Measurements from ENCODE around the gene SNTB2.

The SNTB2 gene

GRCh38 chr16:69338557-69339288 lies 151.8 kb downstream of the SNTB2 start:
- Mint-ChIP-seq H3K27me3 (no peaks in the 10 kb centered on the region), H3K4me1 (ENCODE audit: low read depth) (peaks cover 54% of the 10 kb centered on the region), H3K4me3 (peak overlapping the region; percentile 100), H3K9me3 (ENCODE audit: low read depth) (no peaks in the 10 kb centered on the region), H3K36me3 (peaks cover 23% of the 10 kb centered on the region), H3K27ac (peak overlapping the region; percentile 86)

- Mint-ChIP-seq H3K9me3 (ENCODE audit: low read depth) (no peaks in the 10 kb centered on the region), H3K27me3 (no peaks in the 10 kb centered on the region), H3K4me1 (ENCODE audit: low read depth) (peaks cover 49% of the 10 kb centered on the region), H3K4me3 (peak within 1 kb of the TSS; percentile 100), H3K36me3 (peaks cover 19% of the 10 kb centered on the region), H3K27ac (peak within 1 kb of the TSS; percentile 100)
These were observed 152.5 kb downstream of the SNTB2 start, which contains the start of the genes COG8 and NIP7 for GRCh38 chr16:69339289-69340094. COG8 (minus strand) TSS chr16:69339564; CDS start chr16:69339552, 12 bp downstream. NIP7 (plus strand) TSS chr16:69339772; CDS start chr16:69339830, 58 bp downstream.

DNA sequence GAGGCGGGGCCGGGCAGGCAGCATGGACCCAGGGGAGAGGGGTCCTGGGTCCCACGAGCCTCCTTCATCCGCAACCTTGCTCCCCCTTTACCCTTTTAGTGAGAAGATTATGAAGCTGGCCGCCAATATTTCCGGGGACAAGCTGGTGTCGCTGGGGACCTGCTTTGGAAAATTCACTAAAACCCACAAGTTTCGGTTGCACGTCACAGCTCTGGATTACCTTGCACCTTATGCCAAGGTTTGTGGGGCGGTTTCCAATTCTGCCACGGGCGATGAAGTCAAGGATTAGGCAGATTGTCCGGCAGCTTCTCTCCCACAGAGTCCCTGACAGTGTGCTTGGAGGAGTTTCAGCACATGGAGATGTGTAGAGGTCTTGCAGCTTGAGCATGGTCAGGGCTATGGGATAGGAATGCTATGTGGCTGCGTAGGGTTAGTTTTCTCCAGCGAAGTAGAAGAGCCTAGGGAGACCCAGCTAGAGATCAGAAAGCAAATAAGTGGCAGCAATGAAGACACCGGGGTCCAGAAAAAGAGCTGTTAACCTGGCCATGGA lies 153.2 kb downstream of the SNTB2 start:
- Mint-ChIP-seq H3K4me1 (ENCODE audit: low read depth) (peaks cover 49% of the 10 kb centered on the region), H3K36me3 (peaks cover 19% of the 10 kb centered on the region), H3K4me3 (peak overlapping the region; percentile 100), H3K9me3 (ENCODE audit: low read depth) (no peaks in the 10 kb centered on the region), H3K27ac (peak overlapping the region; percentile 100), H3K27me3 (no peaks in the 10 kb centered on the region)

DNA sequence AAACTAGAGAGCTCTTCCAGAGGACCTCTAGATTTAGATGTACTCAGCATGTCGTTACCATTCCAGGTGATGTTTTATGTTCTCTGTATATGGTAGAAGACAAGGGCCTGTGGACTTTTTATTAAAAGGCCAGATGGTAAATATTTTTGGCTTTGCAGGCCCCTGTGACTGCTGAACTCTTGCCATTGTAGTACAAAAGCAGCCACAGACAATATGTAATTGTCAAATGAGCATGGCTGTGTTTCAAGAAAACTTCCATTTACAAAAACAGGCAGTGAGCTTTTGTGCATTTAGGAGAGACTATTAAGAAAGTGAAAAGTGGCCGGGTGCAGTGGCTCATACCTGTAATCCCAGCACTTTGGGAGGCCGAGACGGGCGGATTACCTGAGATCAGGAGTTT lies 157.2 kb downstream of the SNTB2 start:
- no peak overlapping the region for H3K27ac Mint-ChIP-seq

DNA sequence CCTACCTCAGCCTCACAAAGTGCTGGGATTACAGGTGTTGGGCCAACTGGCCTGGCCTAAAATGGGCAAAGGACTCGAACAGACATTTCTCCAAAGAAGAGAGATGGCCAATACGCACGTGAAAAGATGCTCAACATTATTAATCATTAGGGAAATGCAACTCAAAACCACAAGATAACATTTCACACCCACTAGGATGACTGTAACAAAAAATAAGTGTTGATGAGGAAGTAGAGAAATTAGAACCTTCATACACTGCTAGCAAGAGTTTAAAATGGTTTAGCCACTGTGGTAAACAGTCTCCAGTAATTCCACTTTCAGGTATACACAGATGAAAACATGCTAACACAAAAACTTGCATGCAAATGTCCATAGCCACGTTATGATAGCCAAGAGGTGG lies 159.0 kb downstream of the SNTB2 start:
- H3K4me3 Mint-ChIP-seq, result no peak overlapping the region
- H3K36me3 Mint-ChIP-seq, result peaks cover 9% of the 10 kb centered on the region
- no peaks in the 10 kb centered on the region for H3K9me3 Mint-ChIP-seq (ENCODE audit: low read depth)
- H3K4me1 Mint-ChIP-seq (ENCODE audit: low read depth), result peaks cover 20% of the 10 kb centered on the region
- no peak overlapping the region for H3K27ac Mint-ChIP-seq
- no peaks in the 10 kb centered on the region for H3K27me3 Mint-ChIP-seq

More for the DNA sequence above, 157.2 kb downstream of the SNTB2 start:
- Mint-ChIP-seq H3K4me3 (no peak overlapping the region), H3K27me3 (no peaks in the 10 kb centered on the region), H3K9me3 (ENCODE audit: low read depth) (no peaks in the 10 kb centered on the region), H3K36me3 (peaks cover 14% of the 10 kb centered on the region), H3K4me1 (ENCODE audit: low read depth) (peaks cover 31% of the 10 kb centered on the region)

- Mint-ChIP-seq H3K4me1 (ENCODE audit: low read depth) (peaks cover 12% of the 10 kb centered on the region), H3K27me3 (no peaks in the 10 kb centered on the region), H3K4me3 (no peak overlapping the region), H3K27ac (no peak overlapping the region), H3K36me3 (peaks cover 3% of the 10 kb centered on the region), H3K9me3 (ENCODE audit: low read depth) (no peaks in the 10 kb centered on the region)
These were observed 159.7 kb downstream of the SNTB2 start for GRCh38 chr16:69346683-69347082.

GRCh38 chr16:69348222-69348621 lies 161.3 kb downstream of the SNTB2 start:
- Mint-ChIP-seq H3K4me3 (no peak overlapping the region), H3K9me3 (ENCODE audit: low read depth) (no peaks in the 10 kb centered on the region), H3K36me3 (peaks cover 2% of the 10 kb centered on the region), H3K27ac (no peak overlapping the region), H3K4me1 (ENCODE audit: low read depth) (peaks cover 8% of the 10 kb centered on the region), H3K27me3 (no peaks in the 10 kb centered on the region)

- Mint-ChIP-seq H3K4me3 (no peak overlapping the region), H3K4me1 (ENCODE audit: low read depth) (peaks cover 4% of the 10 kb centered on the region), H3K9me3 (ENCODE audit: low read depth) (no peaks in the 10 kb centered on the region), H3K36me3 (no peaks in the 10 kb centered on the region), H3K27ac (no peak overlapping the region), H3K27me3 (no peaks in the 10 kb centered on the region)
These were observed 162.6 kb downstream of the SNTB2 start for GRCh38 chr16:69349536-69349935.

DNA sequence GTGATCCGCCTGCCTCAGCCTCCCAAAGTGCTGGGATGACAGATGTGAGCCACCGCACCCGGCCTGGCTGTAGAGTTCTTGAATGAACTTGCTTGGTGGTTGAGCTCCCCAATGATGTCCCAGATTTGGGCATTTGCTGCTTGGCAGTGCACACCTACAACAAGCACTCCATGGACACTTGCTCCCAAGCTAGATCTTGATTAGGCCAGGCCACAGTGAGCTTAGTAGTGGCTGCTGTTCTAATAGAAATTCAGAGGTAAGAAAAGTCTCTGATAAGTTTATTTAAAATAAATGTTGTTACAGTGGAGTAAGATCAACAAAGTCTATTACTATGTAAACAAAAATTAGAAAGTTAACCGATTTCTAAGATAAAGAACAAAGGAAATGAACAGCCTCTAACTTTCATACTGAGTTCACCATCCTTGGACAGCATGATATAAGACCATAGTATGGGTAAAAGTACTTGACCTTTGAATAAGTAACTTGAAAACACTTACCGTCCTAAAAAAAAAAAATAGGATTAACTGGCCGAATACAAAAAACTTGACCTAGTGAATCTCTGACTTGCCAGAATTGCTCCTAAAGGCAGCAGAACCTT lies 163.7 kb downstream of the SNTB2 start:
- Mint-ChIP-seq H3K27me3 (no peaks in the 10 kb centered on the region), H3K4me1 (ENCODE audit: low read depth) (peaks cover 4% of the 10 kb centered on the region), H3K9me3 (ENCODE audit: low read depth) (no peaks in the 10 kb centered on the region), H3K36me3 (no peaks in the 10 kb centered on the region), H3K4me3 (no peak overlapping the region), H3K27ac (no peak overlapping the region)

- Mint-ChIP-seq H3K9me3 (ENCODE audit: low read depth) (no peaks in the 10 kb centered on the region), H3K36me3 (no peaks in the 10 kb centered on the region), H3K27me3 (no peaks in the 10 kb centered on the region), H3K4me3 (no peak within 1 kb of the TSS), H3K27ac (no peak within 1 kb of the TSS), H3K4me1 (ENCODE audit: low read depth) (no peaks in the 10 kb centered on the region)
These were observed 164.5 kb downstream of the SNTB2 start, which contains the start of gene TMED6 for GRCh38 chr16:69351309-69352027. TMED6 (minus strand) TSS chr16:69351786; CDS start chr16:69351753, 33 bp downstream.
